ENCODE measurements around the gene TESMIN. TPM values are rescaled to one million over a fixed set of nuclear protein-coding genes. Genes with fewer than 3 reads are reported as not detected.

The TESMIN gene
- total and polyA plus RNA-seq, 2 of the 13 experiments (the other 11 are each of a cell fraction or from before 2014, with no cell fraction given), result 0.15 to 0.45 TPM

- no peak overlapping the region for H3K9ac ChIP-seq (ENCODE audit: insufficient read depth, low read depth, low read length)
- BruUV-seq (replicated peaks), result no TSS peak
- in situ Hi-C loops (cut with HindIII; ENCODE audit: extremely low pct_ligation_motif_present, low pct_unique_long_range_greater_than_20kb) (no loop called here), intact Hi-C loops (cut with micrococcal nuclease; ENCODE audit: unreplicated experiment) (no loop called here)
- H2AFZ ChIP-seq (ENCODE audit: low read length), result no peak overlapping the region
- no peaks in the 10 kb centered on the region for H3K36me3 ChIP-seq (replicated peaks in 1 of 2; ENCODE audit: control insufficient read depth in 1 of 2, insufficient read depth in 2 of 2, low read length in 2 of 2)
- TF ChIP-seq NCOA2 (CRISPR knock-in tag; IDR thresholded peaks at IDR 0.05) (no peak), HBP1 (CRISPR knock-in tag; IDR thresholded peaks at IDR 0.05; ENCODE audit: low read depth) (no peak), ZNF224 (CRISPR knock-in tag; IDR thresholded peaks at IDR 0.05) (no peak), TBX2 (CRISPR knock-in tag; IDR thresholded peaks at IDR 0.05; ENCODE audit: borderline replicate concordance) (no peak)
- no peak overlapping the region for H3K27ac ChIP-seq (ENCODE audit: extremely low read length, insufficient read depth, low read length)
- H4K20me1 ChIP-seq (ENCODE audit: insufficient read depth, low read length), result no peaks in the 10 kb centered on the region
- H3K4me2 ChIP-seq (ENCODE audit: low read depth, low read length), result no peak overlapping the region
- 0% methylated on average over 1 of the region's 9 CpGs for WGBS (ENCODE audit: low lambda C conversion rate)
- H3K79me2 ChIP-seq (ENCODE audit: insufficient read depth, low read length), result no peaks in the 10 kb centered on the region
- no peak for DNase-seq (ENCODE audit: low spot score)
- peaks cover 8 to 44% of the 10 kb centered on the region in 2 experiments for H3K27me3 ChIP-seq (ENCODE audit: control insufficient read depth in 1 of 2, insufficient read depth in 2 of 2, low read length in 2 of 2)
- no peaks in the 10 kb centered on the region for H3K4me1 ChIP-seq (ENCODE audit: insufficient read depth, low read length)
- H3K9me3 ChIP-seq (ENCODE audit: low read length), result no peaks in the 10 kb centered on the region
- ATAC-seq, result no peak
- ChIA-PET CTCF (ENCODE audit: low intra/inter-chr PET ratio, low total read pairs) (no interaction called here), POLR2A (no interaction called here)
- FAIRE-seq, result no peak
- H3K4me3 ChIP-seq (replicated peaks in 1 of 3; ENCODE audit: insufficient read depth in 1 of 3, low read depth in 2 of 3, low read length in 3 of 3), result no peak overlapping the region
These were observed 68.8 kb downstream of the TESMIN start for GRCh38 chr11:68682531-68682961.

- no TSS peak for BruUV-seq (replicated peaks)
- Histone ChIP-seq H3K9ac (ENCODE audit: insufficient read depth, low read depth, low read length) (no peak overlapping the region), H3K36me3 (replicated peaks in 1 of 2; ENCODE audit: control insufficient read depth in 1 of 2, insufficient read depth in 2 of 2, low read length in 2 of 2) (no peaks in the 10 kb centered on the region), H3K9me3 (ENCODE audit: low read length) (no peaks in the 10 kb centered on the region), H2AFZ (ENCODE audit: low read length) (no peak overlapping the region), H3K27ac (ENCODE audit: extremely low read length, insufficient read depth, low read length) (no peak overlapping the region), H3K4me1 (ENCODE audit: insufficient read depth, low read length) (no peaks in the 10 kb centered on the region), H3K4me3 (replicated peaks in 1 of 3; ENCODE audit: insufficient read depth in 1 of 3, low read depth in 2 of 3, low read length in 3 of 3) (no peak overlapping the region), H4K20me1 (ENCODE audit: insufficient read depth, low read length) (no peaks in the 10 kb centered on the region), H3K4me2 (ENCODE audit: low read depth, low read length) (no peak overlapping the region), H3K79me2 (ENCODE audit: insufficient read depth, low read length) (no peaks in the 10 kb centered on the region), H3K27me3 (ENCODE audit: control insufficient read depth in 1 of 2, insufficient read depth in 2 of 2, low read length in 2 of 2) (peaks cover 4 to 25% of the 10 kb centered on the region in 2 experiments)
- POLR2A ChIA-PET, result no interaction called here
- ATAC-seq (no peak), DNase-seq (ENCODE audit: low spot score) (no peak), FAIRE-seq (no peak)
- intact Hi-C loops (cut with micrococcal nuclease; ENCODE audit: unreplicated experiment), result no loop called here
- CTCF ChIA-PET (ENCODE audit: low intra/inter-chr PET ratio, low total read pairs), result no interaction called here
- WGBS (ENCODE audit: low lambda C conversion rate), result 63% methylated on average over 5 of the region's 17 CpGs
- in situ Hi-C loops (cut with HindIII; ENCODE audit: extremely low pct_ligation_motif_present, low pct_unique_long_range_greater_than_20kb), result no loop called here
- no peak for TF ChIP-seq HNRNPLL (IDR thresholded peaks at IDR 0.05; ENCODE audit: low read depth, low read length, poor library complexity, severe bottlenecking)
- TF ChIP-seq ZNF616 (CRISPR knock-in tag; IDR thresholded peaks at IDR 0.05; ENCODE audit: low read depth), result no peak
- no peak for TF ChIP-seq BCLAF1 (IDR thresholded peaks at IDR 0.05)
- no peak for TF ChIP-seq ZNF740 (CRISPR knock-in tag; IDR thresholded peaks at IDR 0.05)
- no peak for TF ChIP-seq SMC3 (IDR thresholded peaks at IDR 0.05; ENCODE audit: low read length)
- no peak for TF ChIP-seq SKI (IDR thresholded peaks at IDR 0.05; ENCODE audit: partially characterized antibody)
- TF ChIP-seq RORA (CRISPR knock-in tag; IDR thresholded peaks at IDR 0.05), result no peak
- TF ChIP-seq SIX4 (CRISPR knock-in tag; IDR thresholded peaks at IDR 0.05), result no peak
- TF ChIP-seq TFAP4 (IDR thresholded peaks at IDR 0.05; ENCODE audit: borderline replicate concordance, low read depth), result no peak
These were observed 70.6 kb downstream of the TESMIN start for GRCh38 chr11:68680541-68681231.

All from HepG2 (cell line).